ENCODE measurements around the gene TACC2. TPM values are rescaled to one million over a fixed set of nuclear protein-coding genes. Genes with fewer than 3 reads are reported as not detected.
A peak's percentile ranks its signal among the peaks of the same experiment; 100 is the strongest.

TACC2 gene
- total RNA-seq, 4 donors from 2014 or later: 63.1 to 102 (median 74.9) TPM

DNA sequence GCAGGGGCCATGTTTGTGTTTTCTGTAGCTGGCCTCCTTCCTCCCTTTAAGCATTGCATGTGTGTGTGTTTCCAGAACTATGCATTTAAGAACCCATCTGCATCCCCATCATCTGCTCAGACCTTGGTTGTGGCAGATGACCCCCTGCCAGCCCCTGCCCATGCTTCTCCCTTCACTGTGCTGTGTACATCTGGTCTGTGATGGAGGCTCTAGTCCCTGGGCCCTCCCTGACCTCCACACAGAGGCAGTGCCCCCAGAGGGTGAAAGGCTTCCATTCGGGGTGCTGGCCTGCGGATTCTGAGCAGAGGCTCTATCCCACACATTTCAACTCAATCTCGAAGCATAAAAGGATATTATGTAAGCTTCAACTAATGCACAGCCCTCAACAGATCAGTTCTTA, 89.4 kb downstream of the TACC2 start:
- Histone ChIP-seq H3K36me3 (peaks cover 0 to 6% of the 10 kb centered on the region in 2 donors), H3K27me3 (no peaks in the 10 kb centered on the region), H3K4me3 (no peak overlapping the region), H3K9me3 (no peaks in the 10 kb centered on the region), H3K4me1 (peaks cover 0 to 14% (median 0%) of the 10 kb centered on the region in 3 donors), H3K27ac (peak overlapping the region in 2 of 4 donors; percentile 8 to 34)
- TF ChIP-seq, protein P1, sequence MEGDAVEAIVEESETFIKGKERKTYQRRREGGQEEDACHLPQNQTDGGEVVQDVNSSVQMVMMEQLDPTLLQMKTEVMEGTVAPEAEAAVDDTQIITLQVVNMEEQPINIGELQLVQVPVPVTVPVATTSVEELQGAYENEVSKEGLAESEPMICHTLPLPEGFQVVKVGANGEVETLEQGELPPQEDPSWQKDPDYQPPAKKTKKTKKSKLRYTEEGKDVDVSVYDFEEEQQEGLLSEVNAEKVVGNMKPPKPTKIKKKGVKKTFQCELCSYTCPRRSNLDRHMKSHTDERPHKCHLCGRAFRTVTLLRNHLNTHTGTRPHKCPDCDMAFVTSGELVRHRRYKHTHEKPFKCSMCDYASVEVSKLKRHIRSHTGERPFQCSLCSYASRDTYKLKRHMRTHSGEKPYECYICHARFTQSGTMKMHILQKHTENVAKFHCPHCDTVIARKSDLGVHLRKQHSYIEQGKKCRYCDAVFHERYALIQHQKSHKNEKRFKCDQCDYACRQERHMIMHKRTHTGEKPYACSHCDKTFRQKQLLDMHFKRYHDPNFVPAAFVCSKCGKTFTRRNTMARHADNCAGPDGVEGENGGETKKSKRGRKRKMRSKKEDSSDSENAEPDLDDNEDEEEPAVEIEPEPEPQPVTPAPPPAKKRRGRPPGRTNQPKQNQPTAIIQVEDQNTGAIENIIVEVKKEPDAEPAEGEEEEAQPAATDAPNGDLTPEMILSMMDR (IDR thresholded peaks at IDR 0.05): no peak
- TF ChIP-seq POLR2A (IDR thresholded peaks at IDR 0.05) (no peak), POLR2AphosphoS5 (IDR thresholded peaks at IDR 0.05) (no peak), EP300 (IDR thresholded peaks at IDR 0.05) (no peak)
- no peak for ATAC-seq
- WGBS, 2 donors (ENCODE audit: low coverage in 1 of 2): 14 to 79% methylated on average over 1 to 2 of the region's 3 CpGs

DNA sequence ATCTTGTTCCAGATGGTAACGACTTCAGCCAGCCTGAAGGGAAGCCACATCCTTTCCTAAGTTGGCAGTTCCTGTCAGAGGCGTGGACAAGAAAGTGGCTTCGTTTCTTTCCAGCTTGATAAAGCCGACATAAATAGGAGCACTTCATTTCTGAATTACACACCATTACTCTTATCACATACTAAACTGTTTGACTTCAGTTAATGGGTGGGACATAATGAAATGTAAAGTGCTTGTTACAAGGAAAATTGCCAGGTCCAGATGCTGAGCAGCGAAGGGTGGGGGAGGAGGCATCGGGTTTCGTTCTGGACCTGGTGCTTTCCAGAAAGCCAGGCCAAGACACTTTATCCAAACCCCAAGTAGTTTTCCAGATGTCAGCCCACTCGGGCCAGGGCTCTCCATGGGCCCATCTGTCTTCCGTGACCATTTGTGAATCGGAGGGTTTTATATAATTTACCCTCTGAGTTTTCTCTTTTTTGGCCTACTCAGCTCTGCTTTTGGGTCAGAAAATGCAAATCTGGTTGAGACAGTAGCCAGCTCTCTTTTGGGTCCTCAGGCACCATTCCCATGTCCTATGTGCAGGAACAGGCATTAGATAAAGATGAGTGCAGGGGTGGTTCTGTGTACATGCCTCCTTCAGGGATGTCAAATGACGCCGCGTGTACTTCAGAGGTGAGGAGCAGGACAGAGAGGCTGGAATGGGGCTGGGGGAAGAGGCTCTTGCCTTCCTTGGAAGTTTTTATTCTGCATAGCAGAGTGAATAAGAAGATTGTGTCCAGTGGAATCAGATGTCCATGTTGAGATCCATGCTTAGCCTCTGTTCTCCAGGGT, 90.2 kb downstream of the TACC2 start:
- H3K27me3 ChIP-seq: no peaks in the 10 kb centered on the region
- no peak for TF ChIP-seq POLR2A (IDR thresholded peaks at IDR 0.05)
- TF ChIP-seq POLR2AphosphoS5 (IDR thresholded peaks at IDR 0.05): no peak
- TF ChIP-seq EP300 (IDR thresholded peaks at IDR 0.05): no peak
- TF ChIP-seq, protein P1 (IDR thresholded peaks at IDR 0.05): no peak
- H3K36me3 ChIP-seq: peaks cover 0 to 14% of the 10 kb centered on the region in 2 donors
- WGBS, 2 donors (ENCODE audit: low coverage in 1 of 2): 38 to 50% methylated on average over 9 to 11 of the region's 13 CpGs
- H3K27ac ChIP-seq: peak overlapping the region in 2 of 4 donors; percentile 8 to 34
- H3K9me3 ChIP-seq: no peaks in the 10 kb centered on the region
- no peak overlapping the region for H3K4me3 ChIP-seq
- no peak for ATAC-seq
- peaks cover 0 to 14% (median 0%) of the 10 kb centered on the region in 3 donors for H3K4me1 ChIP-seq

DNA sequence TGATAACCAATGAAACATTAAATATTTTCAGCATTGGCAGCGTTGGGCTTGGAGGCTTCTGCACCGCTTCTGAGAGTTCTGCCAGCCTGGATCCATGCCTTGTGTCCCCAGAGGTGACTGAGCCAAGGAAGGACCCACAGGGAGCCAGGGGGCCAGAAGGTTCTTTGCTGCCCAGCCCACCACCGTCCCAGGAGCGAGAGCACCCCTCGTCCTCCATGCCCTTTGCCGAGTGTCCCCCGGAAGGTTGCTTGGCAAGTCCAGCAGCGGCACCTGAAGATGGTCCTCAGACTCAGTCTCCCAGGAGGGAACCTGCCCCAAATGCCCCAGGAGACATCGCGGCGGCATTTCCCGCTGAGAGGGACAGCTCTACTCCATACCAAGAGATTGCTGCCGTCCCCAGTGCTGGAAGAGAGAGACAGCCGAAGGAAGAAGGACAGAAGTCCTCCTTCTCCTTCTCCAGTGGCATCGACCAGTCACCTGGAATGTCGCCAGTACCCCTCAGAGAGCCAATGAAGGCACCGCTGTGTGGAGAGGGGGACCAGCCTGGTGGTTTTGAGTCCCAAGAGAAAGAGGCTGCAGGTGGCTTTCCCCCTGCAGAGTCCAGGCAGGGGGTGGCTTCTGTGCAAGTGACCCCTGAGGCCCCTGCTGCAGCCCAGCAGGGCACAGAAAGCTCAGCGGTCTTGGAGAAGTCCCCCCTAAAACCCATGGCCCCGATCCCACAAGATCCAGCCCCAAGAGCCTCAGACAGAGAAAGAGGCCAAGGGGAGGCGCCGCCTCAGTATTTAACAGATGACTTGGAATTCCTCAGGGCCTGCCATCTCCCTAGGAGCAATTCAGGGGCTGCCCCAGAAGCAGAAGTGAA, 93.9 kb downstream of the TACC2 start:
- no peaks in the 10 kb centered on the region for H3K27me3 ChIP-seq
- H3K4me1 ChIP-seq: peaks cover 0 to 25% (median 0%) of the 10 kb centered on the region in 3 donors
- 100% methylated on average over 1 of the region's 21 CpGs; no CpG with 5 or more reads in 1 of the 2 donors for WGBS, 2 donors (ENCODE audit: low coverage in 1 of 2)
- H3K9me3 ChIP-seq: no peaks in the 10 kb centered on the region
- TF ChIP-seq, protein P1 (IDR thresholded peaks at IDR 0.05): no peak
- no peak for TF ChIP-seq POLR2A (IDR thresholded peaks at IDR 0.05)
- TF ChIP-seq EP300 (IDR thresholded peaks at IDR 0.05): no peak
- no peak for TF ChIP-seq POLR2AphosphoS5 (IDR thresholded peaks at IDR 0.05)
- no peak overlapping the region for H3K27ac ChIP-seq
- H3K36me3 ChIP-seq: peaks cover 0 to 49% of the 10 kb centered on the region in 2 donors
- no peak for ATAC-seq
- H3K4me3 ChIP-seq: no peak overlapping the region

DNA sequence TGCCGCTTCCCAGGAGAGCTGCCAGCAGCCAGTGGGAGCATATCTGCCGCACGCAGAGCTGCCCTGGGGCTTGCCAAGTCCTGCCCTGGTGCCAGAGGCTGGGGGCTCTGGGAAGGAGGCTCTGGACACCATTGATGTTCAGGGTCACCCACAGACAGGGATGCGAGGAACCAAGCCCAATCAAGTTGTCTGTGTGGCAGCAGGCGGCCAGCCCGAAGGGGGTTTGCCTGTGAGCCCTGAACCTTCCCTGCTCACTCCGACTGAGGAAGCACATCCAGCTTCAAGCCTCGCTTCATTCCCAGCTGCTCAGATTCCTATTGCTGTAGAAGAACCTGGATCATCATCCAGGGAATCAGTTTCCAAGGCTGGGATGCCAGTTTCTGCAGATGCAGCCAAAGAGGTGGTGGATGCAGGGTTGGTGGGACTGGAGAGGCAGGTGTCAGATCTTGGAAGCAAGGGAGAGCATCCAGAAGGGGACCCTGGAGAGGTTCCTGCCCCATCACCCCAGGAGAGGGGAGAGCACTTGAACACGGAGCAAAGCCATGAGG, 94.6 kb downstream of the TACC2 start:
- Histone ChIP-seq H3K36me3 (peaks cover 0 to 56% of the 10 kb centered on the region in 2 donors), H3K4me3 (no peak overlapping the region), H3K4me1 (peaks cover 0 to 25% (median 0%) of the 10 kb centered on the region in 3 donors), H3K27ac (no peak overlapping the region), H3K9me3 (no peaks in the 10 kb centered on the region), H3K27me3 (no peaks in the 10 kb centered on the region)
- no peak for ATAC-seq
- TF ChIP-seq POLR2AphosphoS5 (IDR thresholded peaks at IDR 0.05) (no peak), EP300 (IDR thresholded peaks at IDR 0.05) (no peak), POLR2A (IDR thresholded peaks at IDR 0.05) (no peak)
- TF ChIP-seq, protein P1 (IDR thresholded peaks at IDR 0.05): no peak
- WGBS, 2 donors (ENCODE audit: low coverage in 1 of 2): no CpG with 5 or more reads among the region's 9 CpGs

Measured in gastroesophageal sphincter (tissue), 4 donors.